Measurements from ENCODE around the gene TRPM3.

The TRPM3 gene

DNA sequence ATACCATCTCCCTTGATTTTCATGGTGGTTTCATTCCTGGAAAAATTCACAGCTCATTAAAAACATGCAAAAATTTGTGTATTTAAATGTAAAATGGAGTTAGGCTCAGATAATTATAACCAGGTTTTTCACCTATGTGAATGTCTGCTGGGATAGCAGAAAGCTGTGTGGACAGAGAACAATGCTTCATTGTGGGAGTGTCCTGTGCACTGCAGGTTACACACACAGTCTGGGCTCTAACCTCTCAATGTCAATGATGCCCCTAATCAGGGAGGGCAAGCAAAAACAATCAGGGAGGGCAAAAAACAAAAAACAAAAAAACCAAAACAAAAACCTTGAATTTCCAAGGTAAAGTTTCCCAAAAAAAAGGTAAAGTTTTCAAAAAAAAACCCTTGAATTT, 548.1 kb downstream of the TRPM3 start:
- Histone ChIP-seq H3K4me3 (ENCODE audit: low read length) (no peak overlapping the region), H3K4me1 (ENCODE audit: control insufficient read depth, insufficient read depth, low read length) (peaks cover 27% of the 10 kb centered on the region)

GRCh38 chr9:70571258-70571657, 550.2 kb downstream of the TRPM3 start:
- H3K27me3 ChIP-seq (ENCODE audit: control insufficient read depth, insufficient read depth, low read length) = no peaks in the 10 kb centered on the region

More for the DNA sequence above, 548.1 kb downstream of the TRPM3 start:
- H3K4me2 ChIP-seq (ENCODE audit: low read length) = no peak overlapping the region
- H3K36me3 ChIP-seq (ENCODE audit: insufficient read depth, low read length) = no peaks in the 10 kb centered on the region
- H3K9ac ChIP-seq (ENCODE audit: low read depth, low read length) = no peak overlapping the region
- H3K9me3 ChIP-seq (replicated peaks; ENCODE audit: low read length) = no peaks in the 10 kb centered on the region
- no peaks in the 10 kb centered on the region for H3K27me3 ChIP-seq (ENCODE audit: control insufficient read depth, insufficient read depth, low read length)

GRCh38 chr9:70569791-70570190, 551.6 kb downstream of the TRPM3 start:
- peaks cover 10% of the 10 kb centered on the region for H3K4me1 ChIP-seq (ENCODE audit: control insufficient read depth, insufficient read depth, low read length)
- H3K4me2 ChIP-seq (ENCODE audit: low read length) = no peak overlapping the region
- H3K36me3 ChIP-seq (ENCODE audit: insufficient read depth, low read length) = no peaks in the 10 kb centered on the region
- no peaks in the 10 kb centered on the region for H3K9me3 ChIP-seq (replicated peaks; ENCODE audit: low read length)
- H3K27me3 ChIP-seq (ENCODE audit: control insufficient read depth, insufficient read depth, low read length) = no peaks in the 10 kb centered on the region
- H3K9ac ChIP-seq (ENCODE audit: low read depth, low read length) = no peak overlapping the region
- no peak overlapping the region for H3K4me3 ChIP-seq (ENCODE audit: low read length)

More at GRCh38 chr9:70571258-70571657, 550.2 kb downstream of the TRPM3 start:
- H3K4me1 ChIP-seq (ENCODE audit: control insufficient read depth, insufficient read depth, low read length) = peaks cover 15% of the 10 kb centered on the region
- no peaks in the 10 kb centered on the region for H3K36me3 ChIP-seq (ENCODE audit: insufficient read depth, low read length)
- no peak overlapping the region for H3K9ac ChIP-seq (ENCODE audit: low read depth, low read length)
- H3K4me3 ChIP-seq (ENCODE audit: low read length) = no peak overlapping the region
- H3K4me2 ChIP-seq (ENCODE audit: low read length) = no peak overlapping the region
- no peaks in the 10 kb centered on the region for H3K9me3 ChIP-seq (replicated peaks; ENCODE audit: low read length)

GRCh38 chr9:70569070-70569772, 552.2 kb downstream of the TRPM3 start:
- Histone ChIP-seq H3K4me2 (ENCODE audit: low read length) (no peak overlapping the region), H3K36me3 (ENCODE audit: insufficient read depth, low read length) (no peaks in the 10 kb centered on the region), H3K27me3 (ENCODE audit: control insufficient read depth, insufficient read depth, low read length) (no peaks in the 10 kb centered on the region), H3K9me3 (replicated peaks; ENCODE audit: low read length) (no peaks in the 10 kb centered on the region), H3K4me1 (ENCODE audit: control insufficient read depth, insufficient read depth, low read length) (peaks cover 4% of the 10 kb centered on the region), H3K4me3 (ENCODE audit: low read length) (no peak overlapping the region), H3K9ac (ENCODE audit: low read depth, low read length) (no peak overlapping the region)

DNA sequence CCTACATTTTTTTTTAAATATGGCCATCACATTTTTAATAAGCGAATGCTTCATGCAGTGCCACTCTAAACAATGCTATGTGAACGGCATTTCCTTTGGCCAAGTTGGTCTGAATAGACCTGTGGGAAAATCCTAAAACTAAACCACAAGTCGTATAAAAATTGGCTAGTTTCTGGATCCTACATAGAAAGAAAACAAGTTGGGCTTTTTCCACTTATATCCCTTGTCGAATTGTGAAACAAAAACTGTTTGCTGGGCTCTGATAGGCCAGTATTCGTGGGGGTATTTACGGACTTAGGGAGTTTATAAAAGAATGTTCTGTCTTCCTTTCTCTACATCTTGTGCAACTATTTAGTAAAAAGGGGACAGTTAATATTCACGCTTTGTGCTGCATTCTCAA, 553.9 kb downstream of the TRPM3 start:
- no peaks in the 10 kb centered on the region for H3K9me3 ChIP-seq (replicated peaks; ENCODE audit: low read length)
- H3K4me1 ChIP-seq (ENCODE audit: control insufficient read depth, insufficient read depth, low read length) = peaks cover 4% of the 10 kb centered on the region
- no peaks in the 10 kb centered on the region for H3K36me3 ChIP-seq (ENCODE audit: insufficient read depth, low read length)
- no peaks in the 10 kb centered on the region for H3K27me3 ChIP-seq (ENCODE audit: control insufficient read depth, insufficient read depth, low read length)
- H3K4me2 ChIP-seq (ENCODE audit: low read length) = no peak overlapping the region
- H3K4me3 ChIP-seq (ENCODE audit: low read length) = no peak overlapping the region
- H3K9ac ChIP-seq (ENCODE audit: low read depth, low read length) = no peak overlapping the region

- Histone ChIP-seq H3K9me3 (replicated peaks; ENCODE audit: low read length) (no peaks in the 10 kb centered on the region), H3K36me3 (ENCODE audit: insufficient read depth, low read length) (no peaks in the 10 kb centered on the region), H3K9ac (ENCODE audit: low read depth, low read length) (no peak overlapping the region), H3K4me1 (ENCODE audit: control insufficient read depth, insufficient read depth, low read length) (peaks cover 4% of the 10 kb centered on the region), H3K27me3 (ENCODE audit: control insufficient read depth, insufficient read depth, low read length) (no peaks in the 10 kb centered on the region), H3K4me3 (ENCODE audit: low read length) (no peak overlapping the region), H3K4me2 (ENCODE audit: low read length) (no peak overlapping the region)
These were observed 554.7 kb downstream of the TRPM3 start for GRCh38 chr9:70566751-70567150.

DNA sequence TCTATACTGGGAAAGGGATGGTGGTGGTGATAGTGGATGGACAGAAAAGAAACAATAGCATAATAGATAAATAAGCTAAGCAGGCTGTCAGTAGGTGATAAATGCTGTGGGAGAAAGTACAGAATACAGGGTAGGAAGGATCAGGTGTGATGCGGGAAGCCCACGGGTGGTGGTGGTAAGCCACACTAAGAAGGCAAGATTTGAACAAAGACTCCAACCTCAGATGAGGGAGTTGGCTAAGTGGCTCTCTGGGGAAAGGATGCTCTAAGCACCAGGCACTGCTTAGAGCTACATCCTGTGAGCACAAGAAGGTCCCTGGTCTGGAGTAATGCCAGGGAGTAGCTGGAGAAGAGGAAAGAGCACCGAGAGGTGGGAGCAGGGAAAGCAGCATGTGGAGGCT, 555.4 kb downstream of the TRPM3 start:
- H3K4me3 ChIP-seq (ENCODE audit: low read length) = no peak overlapping the region
- H3K27me3 ChIP-seq (ENCODE audit: control insufficient read depth, insufficient read depth, low read length) = no peaks in the 10 kb centered on the region
- H3K36me3 ChIP-seq (ENCODE audit: insufficient read depth, low read length) = no peaks in the 10 kb centered on the region
- no peaks in the 10 kb centered on the region for H3K9me3 ChIP-seq (replicated peaks; ENCODE audit: low read length)
- H3K4me2 ChIP-seq (ENCODE audit: low read length) = no peak overlapping the region
- no peak overlapping the region for H3K9ac ChIP-seq (ENCODE audit: low read depth, low read length)
- peaks cover 4% of the 10 kb centered on the region for H3K4me1 ChIP-seq (ENCODE audit: control insufficient read depth, insufficient read depth, low read length)

- H3K36me3 ChIP-seq (ENCODE audit: insufficient read depth, low read length) = no peaks in the 10 kb centered on the region
- peaks cover 4% of the 10 kb centered on the region for H3K4me1 ChIP-seq (ENCODE audit: control insufficient read depth, insufficient read depth, low read length)
- no peaks in the 10 kb centered on the region for H3K9me3 ChIP-seq (replicated peaks; ENCODE audit: low read length)
- H3K4me2 ChIP-seq (ENCODE audit: low read length) = no peak overlapping the region
- no peaks in the 10 kb centered on the region for H3K27me3 ChIP-seq (ENCODE audit: control insufficient read depth, insufficient read depth, low read length)
- no peak overlapping the region for H3K4me3 ChIP-seq (ENCODE audit: low read length)
- H3K9ac ChIP-seq (ENCODE audit: low read depth, low read length) = no peak overlapping the region
These were observed 556.7 kb downstream of the TRPM3 start for GRCh38 chr9:70564468-70565335.

- Histone ChIP-seq H3K4me2 (ENCODE audit: low read length) (no peak overlapping the region), H3K4me3 (ENCODE audit: low read length) (no peak overlapping the region), H3K4me1 (ENCODE audit: control insufficient read depth, insufficient read depth, low read length) (peaks cover 4% of the 10 kb centered on the region), H3K9me3 (replicated peaks; ENCODE audit: low read length) (no peaks in the 10 kb centered on the region), H3K9ac (ENCODE audit: low read depth, low read length) (no peak overlapping the region), H3K27me3 (ENCODE audit: control insufficient read depth, insufficient read depth, low read length) (no peaks in the 10 kb centered on the region), H3K36me3 (ENCODE audit: insufficient read depth, low read length) (no peaks in the 10 kb centered on the region)
These were observed 557.8 kb downstream of the TRPM3 start for GRCh38 chr9:70563431-70564204.

DNA sequence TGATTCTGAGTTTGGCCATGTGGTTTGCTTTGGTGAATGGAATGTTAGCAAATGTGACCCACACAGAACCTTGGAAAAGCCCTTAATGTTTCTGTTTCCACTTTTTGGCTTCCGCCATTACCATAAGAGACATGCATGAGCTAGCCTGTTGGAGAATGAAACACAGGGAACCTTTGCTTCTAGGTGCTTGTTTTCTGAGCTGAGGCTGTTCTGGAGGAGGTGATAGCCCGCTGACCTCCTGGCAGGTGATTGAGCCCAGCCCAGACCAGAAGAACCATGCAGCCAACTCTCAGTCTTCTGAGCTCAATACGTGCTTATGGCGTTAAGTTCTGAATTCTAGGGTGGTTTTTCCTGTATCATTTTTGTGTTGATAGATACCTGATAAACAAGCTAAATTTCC, 558.4 kb downstream of the TRPM3 start:
- H3K9ac ChIP-seq (ENCODE audit: low read depth, low read length) = no peak overlapping the region
- peaks cover 4% of the 10 kb centered on the region for H3K4me1 ChIP-seq (ENCODE audit: control insufficient read depth, insufficient read depth, low read length)
- no peak overlapping the region for H3K4me3 ChIP-seq (ENCODE audit: low read length)
- no peaks in the 10 kb centered on the region for H3K36me3 ChIP-seq (ENCODE audit: insufficient read depth, low read length)
- no peaks in the 10 kb centered on the region for H3K27me3 ChIP-seq (ENCODE audit: control insufficient read depth, insufficient read depth, low read length)
- H3K4me2 ChIP-seq (ENCODE audit: low read length) = no peak overlapping the region
- no peaks in the 10 kb centered on the region for H3K9me3 ChIP-seq (replicated peaks; ENCODE audit: low read length)

- Histone ChIP-seq H3K4me1 (ENCODE audit: control insufficient read depth, insufficient read depth, low read length) (peaks cover 6% of the 10 kb centered on the region), H3K4me2 (ENCODE audit: low read length) (no peak overlapping the region), H3K36me3 (ENCODE audit: insufficient read depth, low read length) (no peaks in the 10 kb centered on the region), H3K27me3 (ENCODE audit: control insufficient read depth, insufficient read depth, low read length) (no peaks in the 10 kb centered on the region), H3K9me3 (replicated peaks; ENCODE audit: low read length) (no peaks in the 10 kb centered on the region), H3K4me3 (ENCODE audit: low read length) (no peak overlapping the region), H3K9ac (ENCODE audit: low read depth, low read length) (no peak overlapping the region)
These were observed 559.5 kb downstream of the TRPM3 start for GRCh38 chr9:70561786-70562395.

Measured in skeletal muscle satellite cell (primary cell).